H9 (cell line): Measurements from ENCODE around the gene SOX15. TPM values are rescaled to one million over a fixed set of nuclear protein-coding genes. Genes with fewer than 3 reads are reported as not detected.

ENCODE experiments used
- DNase-seq: peaks from one replicate; pipeline ENCODE4 v3.0.0-alpha.2; 2017
- H2AFZ ChIP-seq: one replicate; pipeline ENCODE4 v1.6.1; 2013; ENCODE audit warnings: mild to moderate bottlenecking, low read length, control low read depth, moderate library complexity
- H2AK5ac ChIP-seq: 2 replicates; pipeline ENCODE4 v1.6.1; 2013; ENCODE audit warnings: low read length, control low read depth, mixed read lengths; ENCODE audit not compliant: insufficient read length
- H2BK120ac ChIP-seq: one replicate; pipeline ENCODE4 v1.6.1; 2013; ENCODE audit warnings: low read depth, mild to moderate bottlenecking, low read length, control low read depth, inconsistent platforms; ENCODE audit not compliant: poor library complexity, severe bottlenecking
- H2BK12ac ChIP-seq: 2 replicates; pipeline ENCODE4 v1.6.1; 2013; ENCODE audit warnings: low read length, control low read depth, mixed read lengths, low read depth; ENCODE audit not compliant: insufficient read length
- H2BK15ac ChIP-seq: 2 replicates; pipeline ENCODE4 v1.6.1; 2013; ENCODE audit warnings: low read depth, low read length, control low read depth
- H2BK20ac ChIP-seq: one replicate; pipeline ENCODE4 v1.6.1; 2013; ENCODE audit warnings: low read depth, mild to moderate bottlenecking, low read length, control low read depth, inconsistent platforms; ENCODE audit not compliant: poor library complexity, severe bottlenecking
- H2BK5ac ChIP-seq: 2 replicates; pipeline ENCODE4 v1.6.1; 2013; ENCODE audit warnings: low read length, control low read depth, mixed read lengths; ENCODE audit not compliant: insufficient read length
- H3K14ac ChIP-seq: 2 replicates; pipeline ENCODE4 v1.6.1; 2013; ENCODE audit warnings: low read length, control low read depth; ENCODE audit not compliant: insufficient read depth
- H3K18ac ChIP-seq: 2 replicates; pipeline ENCODE4 v1.6.1; 2013; ENCODE audit warnings: low read depth, mild to moderate bottlenecking, mixed read lengths, low read length, control low read depth; ENCODE audit not compliant: insufficient read length
- H3K23ac ChIP-seq: 2 replicates; pipeline ENCODE4 v1.6.1; 2013; ENCODE audit warnings: low read length, control low read depth, mixed read lengths, low read depth; ENCODE audit not compliant: insufficient read length
- H3K23me2 ChIP-seq: 2 replicates; pipeline ENCODE4 v1.6.1; 2013; ENCODE audit warnings: low read depth, mild to moderate bottlenecking, mixed read lengths, low read length, control low read depth; ENCODE audit not compliant: insufficient read length, poor library complexity, severe bottlenecking
- H3K27ac ChIP-seq: 2 replicates; pipeline ENCODE4 v1.5.1; 2013; ENCODE audit warnings: low read length, control low read depth, mixed read lengths, low read depth; ENCODE audit not compliant: insufficient read length
- H3K27me3 ChIP-seq: 2 replicates; pipeline ENCODE4 v1.6.1; 2013; ENCODE audit warnings: low read length, control low read depth, inconsistent platforms; ENCODE audit not compliant: insufficient read depth
- H3K4ac ChIP-seq: 2 replicates; pipeline ENCODE4 v1.6.1; 2013; ENCODE audit warnings: low read depth, mild to moderate bottlenecking, control low read depth, inconsistent platforms, low read length, moderate library complexity
- H3K4me1 ChIP-seq: 2 replicates; pipeline ENCODE4 v1.6.1; 2013; ENCODE audit warnings: low read length, control low read depth, inconsistent platforms; ENCODE audit not compliant: insufficient read depth
- H3K4me2 ChIP-seq: 2 replicates; pipeline ENCODE4 v1.6.1; 2013; ENCODE audit warnings: low read length, control low read depth, mixed read lengths; ENCODE audit not compliant: insufficient read length, insufficient read depth
- H3K56ac ChIP-seq: 2 replicates; pipeline ENCODE4 v1.6.1; 2013; ENCODE audit warnings: low read depth, mild to moderate bottlenecking, mixed read lengths, low read length, control low read depth; ENCODE audit not compliant: insufficient read length
- H3K79me1 ChIP-seq: 2 replicates; pipeline ENCODE4 v1.6.1; 2013; ENCODE audit warnings: low read depth, mild to moderate bottlenecking, moderate library complexity, low read length, control low read depth, inconsistent platforms; ENCODE audit not compliant: insufficient read depth, poor library complexity, severe bottlenecking
- H3K79me2 ChIP-seq: 2 replicates; pipeline ENCODE4 v1.6.1; 2013; ENCODE audit warnings: low read length, control low read depth, inconsistent platforms; ENCODE audit not compliant: insufficient read depth
- H3K9ac ChIP-seq: 2 replicates; pipeline ENCODE4 v1.6.1; 2013; ENCODE audit warnings: low read length, control low read depth, mixed read lengths; ENCODE audit not compliant: insufficient read length; ENCODE audit errors: extremely low read depth
- H3K9me3 ChIP-seq: one replicate; pipeline ENCODE4 v1.6.1; 2013; ENCODE audit warnings: low read depth, low read length, inconsistent platforms; ENCODE audit not compliant: control insufficient read depth
- H3T11ph ChIP-seq: one replicate; pipeline ENCODE4 v1.6.1; 2013; ENCODE audit warnings: mild to moderate bottlenecking, low read length, control low read depth, inconsistent platforms
- H4K20me1 ChIP-seq: one replicate; pipeline ENCODE4 v1.6.1; 2013; ENCODE audit not compliant: control insufficient read depth, insufficient read length, insufficient read depth
- H4K5ac ChIP-seq: 2 replicates; pipeline ENCODE4 v1.6.1; 2013; ENCODE audit warnings: low read depth, mild to moderate bottlenecking, mixed read lengths, low read length, control low read depth; ENCODE audit not compliant: insufficient read length
- H4K8ac ChIP-seq: replicated peaks from 2 replicates; pipeline ENCODE4 v1.6.1; 2013; ENCODE audit warnings: low read length, control low read depth, mixed read lengths, low read depth; ENCODE audit not compliant: insufficient read length
- H4K91ac ChIP-seq: 2 replicates; pipeline ENCODE4 v1.6.1; 2013; ENCODE audit warnings: low read depth, mild to moderate bottlenecking, moderate library complexity, mixed read lengths, low read length, control low read depth; ENCODE audit not compliant: insufficient read length
- H3K27ac Mint-ChIP-seq, 3 experiments: 2 replicates in 2 of 3; 3 replicates in 1 of 3; pipeline ENCODE4 v1.8.0; 2020 to 2021; ENCODE audit warnings: mixed read lengths in 3 of 3, mild to moderate bottlenecking in 1 of 3, moderate library complexity in 1 of 3
- H3K27me3 Mint-ChIP-seq: 2 replicates; pipeline ENCODE4 v1.8.0; 2021; ENCODE audit warnings: low read depth, mild to moderate bottlenecking, moderate library complexity, mixed read lengths
- H3K36me3 Mint-ChIP-seq, 3 experiments: 2 replicates in 2 of 3; 3 replicates in 1 of 3; pipeline ENCODE4 v1.8.0; 2020 to 2021; ENCODE audit warnings: low read depth in 3 of 3, mixed read lengths in 3 of 3; ENCODE audit not compliant: insufficient read depth in 1 of 3
- H3K4me1 Mint-ChIP-seq, 2 experiments: 2 replicates each; pipeline ENCODE4 v1.8.0; 2020; ENCODE audit warnings: mixed read lengths in 2 of 2
- H3K4me3 Mint-ChIP-seq, 2 experiments: 2 replicates in 1 of 2; 3 replicates in 1 of 2; pipeline ENCODE4 v1.8.0; 2020 to 2021; ENCODE audit warnings: mild to moderate bottlenecking in 2 of 2, mixed read lengths in 2 of 2, moderate library complexity in 1 of 2
- H3K9me3 Mint-ChIP-seq, 2 experiments: 2 replicates in 1 of 2; 3 replicates in 1 of 2; pipeline ENCODE4 v1.8.0; 2020; ENCODE audit warnings: mild to moderate bottlenecking in 2 of 2, mixed read lengths in 2 of 2, moderate library complexity in 1 of 2
- CTCF ChIP-seq: fragments of 200-600 bp; sonication (generic); conservative IDR thresholded peaks from 3 replicates; pipeline ENCODE4 v1.8.0; 2021; ENCODE audit warnings: antibody characterized with exemption, mild to moderate bottlenecking
- WGBS: extraction: QIAGEN DNeasy Blood & Tissue Kit; methylation state at CpG from one replicate; pipeline ENCODE4 v1.1.7; 2013; ENCODE audit warnings: missing lambda C conversion rate, low lambda C conversion rate, mixed read lengths; ENCODE audit not compliant: insufficient read length; ENCODE audit errors: extremely low coverage; 5-methylcytosine and 5-hydroxymethylcytosine counted together
- total RNA-seq: library from RNA; stranded (reverse); gene quantifications from 2 replicates; pipeline ENCODE4 v1.2.1, GENCODE V29; 2021

The SOX15 gene
- total RNA-seq, 1 experiment from 2014 or later, result 7.7 TPM

DNA sequence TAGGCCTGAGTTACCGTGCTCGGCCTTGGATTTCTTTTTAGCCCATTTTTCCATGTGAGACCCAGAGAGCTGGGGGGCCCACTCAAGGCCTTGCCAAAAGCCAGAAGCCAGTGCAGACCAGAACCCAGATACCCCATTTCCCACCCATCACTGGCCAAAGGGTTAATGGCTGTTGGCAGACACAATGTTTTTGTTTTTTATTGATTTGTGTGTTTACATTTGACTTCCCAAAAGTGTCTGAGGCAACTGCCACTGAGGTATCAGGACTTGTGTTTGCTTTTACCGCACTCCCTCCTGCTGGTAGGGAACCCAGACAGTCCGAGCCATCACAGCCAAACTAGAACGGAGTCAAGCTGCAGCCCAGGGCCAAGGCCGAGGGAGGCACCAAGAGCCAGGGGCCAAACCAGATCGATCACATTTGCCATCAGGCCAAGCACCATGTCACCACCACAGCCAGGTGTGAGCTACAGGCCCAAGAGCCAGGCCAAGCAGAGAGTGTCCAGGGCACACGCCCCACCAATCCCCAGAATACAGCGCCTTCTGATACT is 48.7 kb downstream of the SOX15 start:
- Histone ChIP-seq H3K4ac (no peak overlapping the region), H3K14ac (no peak overlapping the region)
- H3K9me3 Mint-ChIP-seq, result peaks cover 0 to 6% of the 10 kb centered on the region in 2 experiments; a peak in 4 of 5 replicates

More for the DNA sequence above, 48.7 kb downstream of the SOX15 start:
- no peak overlapping the region for H2BK5ac ChIP-seq
- peaks cover 0 to 5% of the 10 kb centered on the region in 2 experiments; a peak in 2 of 4 replicates for H3K4me1 Mint-ChIP-seq
- no peaks in the 10 kb centered on the region for H3K4me1 ChIP-seq
- H3K56ac ChIP-seq, result no peak overlapping the region
- H4K91ac ChIP-seq, result no peak overlapping the region
- no peak overlapping the region for H3K4me3 Mint-ChIP-seq
- 0 out of 2 replicates have a peak, but pooled peaks cover 2% of the 10 kb centered on the region for H3K27me3 ChIP-seq
- H2BK15ac ChIP-seq, result no peak overlapping the region
- 0 out of 7 replicates have a peak overlapping the region, but pooled peaks of 1 of the 3 experiments have one; percentile 57 for H3K27ac Mint-ChIP-seq
- no peaks in the 10 kb centered on the region for H3K79me1 ChIP-seq
- H3K79me2 ChIP-seq, result no peaks in the 10 kb centered on the region
- H3K9me3 ChIP-seq, result no peaks in the 10 kb centered on the region
- no peak overlapping the region for H3K9ac ChIP-seq
- no peaks in the 10 kb centered on the region for H4K20me1 ChIP-seq
- no peak overlapping the region for H2BK120ac ChIP-seq
- H2BK12ac ChIP-seq, result no peak overlapping the region
- no peaks in the 10 kb centered on the region; a peak in 1 of 7 replicates for H3K36me3 Mint-ChIP-seq
- no peak for DNase-seq
- H3K23me2 ChIP-seq, result no peaks in the 10 kb centered on the region
- H3K18ac ChIP-seq, result no peak overlapping the region
- peaks cover 25% of the 10 kb centered on the region for H3K27me3 Mint-ChIP-seq
- no peak overlapping the region for H2AFZ ChIP-seq
- H2BK20ac ChIP-seq, result no peak overlapping the region
- H3K23ac ChIP-seq, result no peak overlapping the region
- no peak for TF ChIP-seq CTCF
- no peak overlapping the region for H4K8ac ChIP-seq
- H3T11ph ChIP-seq, result no peak overlapping the region
- H3K4me2 ChIP-seq, result no peak overlapping the region
- H2AK5ac ChIP-seq, result no peak overlapping the region
- no peak overlapping the region for H3K27ac ChIP-seq
- H4K5ac ChIP-seq, result no peak overlapping the region
- WGBS, result no CpG with 5 or more reads among the region's 9 CpGs
